Activated naive CD4-positive, alpha-beta T cell treated with anti-CD3 and anti-CD28 coated beads, Interleukin-2, amount 50 U/mL, for 16 hours (primary cell): ENCODE data around the gene NUDT12.

Source experiments
- DNase-seq: peaks from one replicate; pipeline ENCODE4 v3.0.0-alpha.2; 2020

Gene NUDT12

GRCh38 chr5:103539376-103540330, 22.9 kb downstream of the NUDT12 start:
- DNase-seq: no peak

- DNase-seq: no peak
Observed at GRCh38 chr5:103532086-103532734, 30.4 kb downstream of the NUDT12 start.

- DNase-seq: no peak
Observed at GRCh38 chr5:103526164-103526915, 36.2 kb downstream of the NUDT12 start.

GRCh38 chr5:103525361-103525760, 37.2 kb downstream of the NUDT12 start:
- DNase-seq: no peak

- no peak for DNase-seq
Observed at GRCh38 chr5:103523319-103523718, 39.3 kb downstream of the NUDT12 start.

GRCh38 chr5:103522586-103522985, 40.0 kb downstream of the NUDT12 start:
- DNase-seq: no peak

GRCh38 chr5:103519550-103519949, 43.0 kb downstream of the NUDT12 start:
- no peak for DNase-seq

- DNase-seq: no peak
Observed at GRCh38 chr5:103514371-103514770, 48.2 kb downstream of the NUDT12 start.

GRCh38 chr5:103513701-103514100, 48.9 kb downstream of the NUDT12 start:
- no peak for DNase-seq

GRCh38 chr5:103512500-103512899, 50.1 kb downstream of the NUDT12 start:
- no peak for DNase-seq

- DNase-seq: no peak
Observed at GRCh38 chr5:103511554-103511885, 51.1 kb downstream of the NUDT12 start.

GRCh38 chr5:103510851-103511553, 51.6 kb downstream of the NUDT12 start:
- DNase-seq: no peak

- DNase-seq: no peak
Observed at GRCh38 chr5:103505581-103506305, 56.8 kb downstream of the NUDT12 start.

GRCh38 chr5:103503066-103503465, 59.5 kb downstream of the NUDT12 start:
- DNase-seq: no peak

GRCh38 chr5:103502662-103503061, 59.9 kb downstream of the NUDT12 start:
- DNase-seq: no peak
